ENCODE measurements around the gene SP7. TPM values are rescaled to one million over a fixed set of nuclear protein-coding genes. Genes with fewer than 3 reads are reported as not detected.

Gene SP7
- total and polyA plus RNA-seq, 9 of the 15 experiments (the other 6 are each of a cell fraction or from before 2014, with no cell fraction given): 0.04 TPM; not detected in 8

- TF ChIP-seq TCF3 (CRISPR knock-in tag; IDR thresholded peaks at IDR 0.05): no peak
- no peak for TF ChIP-seq RHOXF2B (CRISPR knock-in tag; conservative IDR thresholded peaks at IDR 0.05)
- TF ChIP-seq ZEB2 (IDR thresholded peaks at IDR 0.05): 0 out of 2 replicates have a peak, but pooled peaks have one; percentile 29
- no peak for TF ChIP-seq PHB2 (IDR thresholded peaks at IDR 0.05; ENCODE audit: low read depth)
- no peak for TF ChIP-seq POLR2B (IDR thresholded peaks at IDR 0.05; ENCODE audit: low read depth, partially characterized antibody)
- TF ChIP-seq ZBTB17 (CRISPR knock-in tag; IDR thresholded peaks at IDR 0.05): no peak
- TF ChIP-seq ILF3 (IDR thresholded peaks at IDR 0.05; ENCODE audit: borderline replicate concordance): no peak
- TF ChIP-seq CAMTA2 (CRISPR knock-in tag; conservative IDR thresholded peaks at IDR 0.05): no peak
- TF ChIP-seq ZBTB40 (IDR thresholded peaks at IDR 0.05): peak; percentile 48; the same call in 1 of the 2 replicates
- TF ChIP-seq ZBTB40 (CRISPR knock-in tag; IDR thresholded peaks at IDR 0.05): no peak
- TF ChIP-seq SMAD1 (IDR thresholded peaks at IDR 0.05; ENCODE audit: low read depth, low read length, partially characterized antibody): no peak
- no peak for TF ChIP-seq SMAD2 (IDR thresholded peaks at IDR 0.05; ENCODE audit: low read depth, low read length)
- no peak; the same call in 1 of the 2 replicates for TF ChIP-seq ZFX (CRISPR knock-in tag; IDR thresholded peaks at IDR 0.05)
- TF ChIP-seq ZNF507 (tag; conservative IDR thresholded peaks at IDR 0.05): no peak
- no peak for TF ChIP-seq TBL1XR1 (IDR thresholded peaks at IDR 0.05; ENCODE audit: low read length in 2 of 2)
- no peak for TF ChIP-seq DDX20 (tag; IDR thresholded peaks at IDR 0.05; ENCODE audit: low read depth)
- no peak for TF ChIP-seq HMG20B (CRISPR knock-in tag; IDR thresholded peaks at IDR 0.05)
- no peak for TF ChIP-seq POLR3G (IDR thresholded peaks at IDR 0.05; ENCODE audit: extremely low read depth, insufficient read length, insufficient replicate concordance)
- no peak for TF ChIP-seq HMGXB4 (CRISPR knock-in tag; IDR thresholded peaks at IDR 0.05)
- no peak for TF ChIP-seq NCOA4 (IDR thresholded peaks at IDR 0.05; ENCODE audit: partially characterized antibody)
These were observed 8.8 kb upstream of the SP7 start (continued) for GRCh38 chr12:53344824-53345485.

Data from K562 (cell line).